GDM1 (cell line): ENCODE data around the gene ZNF600.
"Not testable (repeated sequence)": the region's sequence is repeated elsewhere in the genome, so short reads cannot be mapped to it uniquely, and the experiment has no call there.

ENCODE experiments used
- DNase-seq: peaks from one replicate; lab custom pipeline; 2025; lab: John Stamatoyannopoulos, UW

Gene ZNF600

GRCh38 chr19:52741951-52742485 is 44.6 kb downstream of the ZNF600 start:
- no peak for DNase-seq

- DNase-seq: not testable (repeated sequence)
Measured at GRCh38 chr19:52741371-52741770, 45.2 kb downstream of the ZNF600 start.

GRCh38 chr19:52739576-52739975 is 47.0 kb downstream of the ZNF600 start:
- DNase-seq: no peak

- DNase-seq: no peak
Measured at GRCh38 chr19:52735734-52736133, 50.9 kb downstream of the ZNF600 start.

GRCh38 chr19:52734893-52735661 is 51.5 kb downstream of the ZNF600 start, which contains the start of gene ZNF611:
Gene ZNF611 (minus strand): TSS chr19:52735044. CDS start chr19:52715894, 19,150 bp downstream.
- DNase-seq: peak; percentile 91

- no peak for DNase-seq
Measured at GRCh38 chr19:52734331-52734892, 52.2 kb downstream of the ZNF600 start.

- DNase-seq: not testable (repeated sequence)
Measured at GRCh38 chr19:52726051-52726450, 60.5 kb downstream of the ZNF600 start.

- no peak for DNase-seq
Measured at GRCh38 chr19:52725528-52725961, 61.0 kb downstream of the ZNF600 start.

GRCh38 chr19:52724701-52725514 is 61.7 kb downstream of the ZNF600 start:
- DNase-seq: no peak

- not testable (repeated sequence) for DNase-seq
Measured at GRCh38 chr19:52723907-52724598, 62.5 kb downstream of the ZNF600 start.

GRCh38 chr19:52722062-52723003 is 64.3 kb downstream of the ZNF600 start:
- no peak for DNase-seq

GRCh38 chr19:52720541-52720940 is 66.0 kb downstream of the ZNF600 start:
- DNase-seq: not testable (repeated sequence)

GRCh38 chr19:52716522-52716921 is 70.1 kb downstream of the ZNF600 start:
- DNase-seq: no peak

GRCh38 chr19:52715902-52716301 is 70.7 kb downstream of the ZNF600 start:
- not testable (repeated sequence) for DNase-seq

GRCh38 chr19:52715330-52715729 is 71.3 kb downstream of the ZNF600 start:
- not testable (repeated sequence) for DNase-seq
